IMR-90 (cell line): ENCODE data around the gene KCTD4. TPM values are rescaled to one million over a fixed set of nuclear protein-coding genes. Genes with fewer than 3 reads are reported as not detected.

Experiments
- ATAC-seq: fragments of 200-7000 bp; cut with Tn5 transposase; 2 replicates; pipeline ENCODE4 v1.9.1; 2020; ENCODE audit warnings: low read depth, mild to moderate bottlenecking, moderate library complexity
- BruUV-seq: library from RNA; stranded (reverse); fragments of 400-500 nt; replicated peaks from 2 replicates; lab custom pipeline; 2021; lab: Mats Ljungman, UMichigan
- CTCF ChIA-PET: fragments of 300-600 bp; formaldehyde crosslinking; extraction: SDS; loops from one replicate; lab custom pipeline; 2021; ENCODE audit warnings: antibody characterized with exemption; lab: Yijun Ruan, JAX
- POLR2A ChIA-PET: fragments of 300-600 bp; sonication (Branson Sonifier 250); formaldehyde crosslinking; loops from one replicate; lab custom pipeline; 2022; ENCODE audit warnings: antibody characterized with exemption; ENCODE audit not compliant: unreplicated experiment; lab: Charles Lee
- DNase-seq: peaks from one replicate; pipeline ENCODE4 v3.0.0; 2013
- H2AFZ ChIP-seq: replicated peaks from 2 replicates; pipeline ENCODE3; 2013; ENCODE audit warnings: low read length, mild to moderate bottlenecking; ENCODE audit not compliant: poor library complexity
- H2AK5ac ChIP-seq: 2 replicates; pipeline ENCODE4 v1.6.1; 2013; ENCODE audit warnings: low read depth, low read length, inconsistent platforms
- H2AK9ac ChIP-seq: replicated peaks from 2 replicates; pipeline ENCODE3; 2013; ENCODE audit warnings: mild to moderate bottlenecking, low read depth, low read length, moderate library complexity; ENCODE audit not compliant: poor library complexity
- H2BK120ac ChIP-seq: 2 replicates; pipeline ENCODE4 v1.6.1; 2013; ENCODE audit warnings: low read depth, low read length, inconsistent platforms
- H2BK15ac ChIP-seq: 3 replicates; pipeline ENCODE4 v1.6.1; 2013; ENCODE audit warnings: low read depth, low read length, inconsistent platforms
- H2BK20ac ChIP-seq: 2 replicates; pipeline ENCODE4 v1.6.1; 2013; ENCODE audit warnings: low read depth, mild to moderate bottlenecking, inconsistent platforms, low read length, moderate library complexity
- H2BK5ac ChIP-seq: 2 replicates; pipeline ENCODE4 v1.6.1; 2013; ENCODE audit warnings: mild to moderate bottlenecking, low read depth, low read length, inconsistent platforms; ENCODE audit not compliant: poor library complexity, severe bottlenecking
- H3K14ac ChIP-seq: replicated peaks from 2 replicates; pipeline ENCODE4 v1.6.1; 2013; ENCODE audit warnings: low read depth, low read length, inconsistent platforms
- H3K18ac ChIP-seq: 2 replicates; pipeline ENCODE4 v1.6.1; 2013; ENCODE audit warnings: low read depth, low read length, control low read depth
- H3K23ac ChIP-seq: 2 replicates; pipeline ENCODE4 v1.6.1; 2013; ENCODE audit warnings: low read depth, low read length, inconsistent platforms
- H3K27ac ChIP-seq: 2 replicates; pipeline ENCODE4 v1.5.1; 2013; ENCODE audit warnings: mild to moderate bottlenecking, control low read depth, low read length; ENCODE audit not compliant: insufficient read depth
- H3K27me3 ChIP-seq: 2 replicates; pipeline ENCODE4 v1.6.1; 2013; ENCODE audit warnings: low read length; ENCODE audit not compliant: control insufficient read depth, insufficient read depth
- H3K36me3 ChIP-seq: 2 replicates; pipeline ENCODE4 v1.6.1; 2013; ENCODE audit warnings: low read length, mixed read lengths; ENCODE audit not compliant: control insufficient read depth, insufficient read depth
- H3K4ac ChIP-seq: 2 replicates; pipeline ENCODE4 v1.6.1; 2013; ENCODE audit warnings: low read depth, low read length, inconsistent platforms
- H3K4me1 ChIP-seq: 2 replicates; pipeline ENCODE4 v1.6.1; 2013; ENCODE audit warnings: low read length, mixed read lengths; ENCODE audit not compliant: control insufficient read depth, insufficient read depth
- H3K4me2 ChIP-seq: 2 replicates; pipeline ENCODE4 v1.6.1; 2013; ENCODE audit warnings: low read depth, mild to moderate bottlenecking, control low read depth, low read length, moderate library complexity
- H3K4me3 ChIP-seq: 2 replicates; pipeline ENCODE4 v1.5.1; 2013; ENCODE audit warnings: low read depth, mild to moderate bottlenecking, control low read depth, low read length, moderate library complexity; ENCODE audit not compliant: insufficient read depth
- H3K56ac ChIP-seq: 2 replicates; pipeline ENCODE4 v1.6.1; 2013; ENCODE audit warnings: low read length, inconsistent platforms; ENCODE audit not compliant: insufficient read depth; ENCODE audit errors: extremely low read depth
- H3K79me1 ChIP-seq, 2 experiments: 2 replicates each; pipeline ENCODE4 v1.6.1; 2013; ENCODE audit warnings: low read length in 2 of 2, inconsistent platforms in 1 of 2, low read depth in 1 of 2
- H3K9ac ChIP-seq: 2 replicates; pipeline ENCODE4 v1.6.1; 2013; ENCODE audit warnings: low read depth, low read length, control low read depth
- H3K9me1 ChIP-seq: 2 replicates; pipeline ENCODE4 v1.6.1; 2013; ENCODE audit warnings: low read length, inconsistent platforms; ENCODE audit not compliant: insufficient read depth
- H3K9me3 ChIP-seq: 2 replicates; pipeline ENCODE4 v1.6.1; 2013; ENCODE audit warnings: low read length; ENCODE audit not compliant: control insufficient read depth, insufficient read depth
- H4K20me1 ChIP-seq: 2 replicates; pipeline ENCODE4 v1.6.1; 2013; ENCODE audit warnings: low read length, inconsistent platforms; ENCODE audit not compliant: insufficient read depth
- H4K5ac ChIP-seq: 2 replicates; pipeline ENCODE4 v1.6.1; 2013; ENCODE audit warnings: mild to moderate bottlenecking, low read depth, low read length, control low read depth
- H4K8ac ChIP-seq, 2 experiments: 2 replicates each; pipeline ENCODE4 v1.6.1; 2013; ENCODE audit warnings: low read depth in 2 of 2, low read length in 2 of 2, control low read depth in 1 of 2, inconsistent platforms in 1 of 2
- H4K91ac ChIP-seq: 2 replicates; pipeline ENCODE4 v1.6.1; 2013; ENCODE audit warnings: low read depth, low read length, inconsistent platforms; ENCODE audit not compliant: insufficient read depth
- MAZ ChIP-seq: IDR thresholded peaks from 2 replicates; pipeline ENCODE4 v1.6.1; 2012; ENCODE audit warnings: low read depth, mild to moderate bottlenecking, low read length, improper control_type of control experiment, moderate library complexity, borderline replicate concordance
- NFE2L2 ChIP-seq: fragments of 150-350 bp; IDR thresholded peaks from 2 replicates; pipeline ENCODE4 v1.6.1; 2016; ENCODE audit warnings: low read depth, mild to moderate bottlenecking, low read length
- POLR2A ChIP-seq: IDR thresholded peaks from 2 replicates; pipeline ENCODE4 v1.6.1; 2012; ENCODE audit warnings: mild to moderate bottlenecking, low read depth, low read length
- RAD21 ChIP-seq: IDR thresholded peaks from 2 replicates; pipeline ENCODE4 v1.6.1; 2012; ENCODE audit warnings: low read length, improper control_type of control experiment
- RCOR1 ChIP-seq: IDR thresholded peaks from 2 replicates; pipeline ENCODE4 v1.6.1; 2012; ENCODE audit warnings: mild to moderate bottlenecking, low read length, improper control_type of control experiment; ENCODE audit not compliant: insufficient replicate concordance
- RFX5 ChIP-seq: IDR thresholded peaks from 2 replicates; pipeline ENCODE4 v1.8.0; 2012; ENCODE audit warnings: low read depth, mild to moderate bottlenecking, low read length, moderate library complexity
- WGBS, 2 experiments: methylation state at CpG; one replicate each; pipeline versions ENCODE4 v1.1.5 to v1.1.7; 2013; ENCODE audit warnings: missing lambda C conversion rate in 2 of 2; ENCODE audit not compliant: insufficient read length in 1 of 2; ENCODE audit errors: extremely low coverage in 2 of 2; 5-methylcytosine and 5-hydroxymethylcytosine counted together
- dilution Hi-C: fragments of 300-500 bp; cut with HindIII; formaldehyde crosslinking; loops from one replicate; pipeline ENCODE4 v1.14.3; 2018; ENCODE audit warnings: low sequenced_read_pairs; ENCODE audit not compliant: unreplicated experiment
- in situ Hi-C: fragments of 300-500 bp; cut with MboI; formaldehyde crosslinking; loops from 3 replicates; pipeline ENCODE4 v1.14.3; 2019; ENCODE audit warnings: low sequenced_read_pairs, inconsistent platforms, mixed read lengths
- intact Hi-C: fragments of 100-400 bp; cut with micrococcal nuclease; formaldehyde crosslinking; loops from 2 replicates; pipeline ENCODE4 v1.10.0; 2022
- polyA plus RNA-seq, 3 experiments: library from polyadenylated mRNA; depleted of rRNA; stranded (reverse); fragments of >200 nt; gene quantifications; 2 replicates each; pipeline ENCODE4 v1.2.3, GENCODE V29; 2012; ENCODE audit warnings: low replicate concordance in 1 of 3
- total RNA-seq: library from RNA; depleted of rRNA; stranded (reverse); fragments of >200 nt; gene quantifications from 2 replicates; pipeline ENCODE4 v1.2.3, GENCODE V29; 2012

KCTD4 gene
- total and polyA plus RNA-seq, 2 of the 4 experiments (the other 2 are of a cell fraction): 0.53 to 0.72 TPM

GRCh38 chr13:45232591-45232990, 31.7 kb upstream of the KCTD4 start:
- H3K23ac ChIP-seq: no peak overlapping the region
- H4K20me1 ChIP-seq: no peaks in the 10 kb centered on the region
- H4K91ac ChIP-seq: no peak overlapping the region
- H2BK5ac ChIP-seq: no peak overlapping the region
- H3K56ac ChIP-seq: no peak overlapping the region
- H3K4me3 ChIP-seq: no peak overlapping the region
- ChIA-PET POLR2A (no interaction called here), CTCF (no interaction called here)
- H2BK15ac ChIP-seq: no peak overlapping the region
- no CpG with 5 or more reads among the region's 2 CpGs for WGBS, 2 experiments
- H3K14ac ChIP-seq: no peak overlapping the region
- H3K4me2 ChIP-seq: no peak overlapping the region
- H3K4me1 ChIP-seq: no peaks in the 10 kb centered on the region; the same call in 1 of the 2 replicates
- no peak overlapping the region for H2AK9ac ChIP-seq
- no peak overlapping the region for H2BK120ac ChIP-seq
- H3K9me3 ChIP-seq: no peaks in the 10 kb centered on the region
- H3K18ac ChIP-seq: no peak overlapping the region
- DNase-seq (no peak), ATAC-seq (no peak)
- dilution Hi-C loops (no loop called here), in situ Hi-C loops (no loop called here), intact Hi-C loops (no loop called here)
- H3K36me3 ChIP-seq: 0 out of 2 replicates have a peak, but pooled peaks cover 2% of the 10 kb centered on the region
- no peak for TF ChIP-seq NFE2L2
- TF ChIP-seq RCOR1: no peak
- TF ChIP-seq POLR2A: no peak
- TF ChIP-seq RAD21: no peak
- TF ChIP-seq RFX5: no peak
- TF ChIP-seq MAZ: no peak
- no TSS peak for BruUV-seq
- H2AFZ ChIP-seq: no peak overlapping the region
- H3K79me1 ChIP-seq: peaks cover 10 to 46% of the 10 kb centered on the region in 2 experiments
- H3K9me1 ChIP-seq: 0 out of 2 replicates have a peak, but pooled peaks cover 3% of the 10 kb centered on the region
- no peak overlapping the region for H4K5ac ChIP-seq
- H3K9ac ChIP-seq: no peak overlapping the region
- no peak overlapping the region for H2AK5ac ChIP-seq
- H3K27me3 ChIP-seq: no peaks in the 10 kb centered on the region
- H2BK20ac ChIP-seq: no peak overlapping the region
- no peak overlapping the region for H3K4ac ChIP-seq
- H4K8ac ChIP-seq: no peak overlapping the region
- H3K27ac ChIP-seq: no peak overlapping the region
